ENCODE data around the gene RNF34.

DNA sequence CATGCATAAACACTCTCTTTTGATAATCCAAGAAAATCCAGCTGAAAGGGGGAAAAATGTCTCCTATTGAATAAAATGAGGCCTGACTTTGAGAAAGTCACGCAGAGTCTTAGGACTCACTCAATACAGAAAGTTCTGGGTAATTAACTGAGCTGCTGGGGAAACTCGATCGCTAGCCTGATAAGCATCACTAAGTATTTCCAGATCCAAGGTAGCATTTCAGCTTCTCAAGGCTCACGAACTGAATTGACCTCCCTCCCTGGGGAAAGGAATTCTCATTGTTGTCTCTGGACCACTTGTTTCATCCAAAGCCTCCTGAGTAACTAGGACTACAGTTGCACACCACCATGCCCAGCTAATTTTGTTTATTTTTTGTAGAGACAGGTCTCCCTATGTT is 33.9 kb upstream of the RNF34 start:
- TF ChIP-seq, protein P1, sequence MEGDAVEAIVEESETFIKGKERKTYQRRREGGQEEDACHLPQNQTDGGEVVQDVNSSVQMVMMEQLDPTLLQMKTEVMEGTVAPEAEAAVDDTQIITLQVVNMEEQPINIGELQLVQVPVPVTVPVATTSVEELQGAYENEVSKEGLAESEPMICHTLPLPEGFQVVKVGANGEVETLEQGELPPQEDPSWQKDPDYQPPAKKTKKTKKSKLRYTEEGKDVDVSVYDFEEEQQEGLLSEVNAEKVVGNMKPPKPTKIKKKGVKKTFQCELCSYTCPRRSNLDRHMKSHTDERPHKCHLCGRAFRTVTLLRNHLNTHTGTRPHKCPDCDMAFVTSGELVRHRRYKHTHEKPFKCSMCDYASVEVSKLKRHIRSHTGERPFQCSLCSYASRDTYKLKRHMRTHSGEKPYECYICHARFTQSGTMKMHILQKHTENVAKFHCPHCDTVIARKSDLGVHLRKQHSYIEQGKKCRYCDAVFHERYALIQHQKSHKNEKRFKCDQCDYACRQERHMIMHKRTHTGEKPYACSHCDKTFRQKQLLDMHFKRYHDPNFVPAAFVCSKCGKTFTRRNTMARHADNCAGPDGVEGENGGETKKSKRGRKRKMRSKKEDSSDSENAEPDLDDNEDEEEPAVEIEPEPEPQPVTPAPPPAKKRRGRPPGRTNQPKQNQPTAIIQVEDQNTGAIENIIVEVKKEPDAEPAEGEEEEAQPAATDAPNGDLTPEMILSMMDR (IDR thresholded peaks at IDR 0.05) = no peak
- no peak for TF ChIP-seq POLR2A (IDR thresholded peaks at IDR 0.05)
